ENCODE results near the gene TXNRD2.

GRCh38 chr22:19872779-19873137 lies 68.9 kb downstream of the TXNRD2 start:
- TF ChIP-seq CTCF (IDR thresholded peaks at IDR 0.05) = no peak
- no peak for TF ChIP-seq POLR2A (IDR thresholded peaks at IDR 0.05)

Data from right lobe of liver (tissue), 4 donors.